GM12892 (cell line): ENCODE data around the gene SCML1.

Source experiments
- POLR2A ChIP-seq: IDR thresholded peaks from 2 replicates; pipeline ENCODE4 v1.6.1; 2011; ENCODE audit warnings: low read depth, low read length, control low read depth
- POLR2AphosphoS5 ChIP-seq: IDR thresholded peaks from 2 replicates; pipeline ENCODE4 v1.6.1; 2011; ENCODE audit warnings: low read depth, low read length, control low read depth
- TAF1 ChIP-seq: IDR thresholded peaks from 2 replicates; pipeline ENCODE4 v1.6.1; 2011; ENCODE audit warnings: low read depth, mild to moderate bottlenecking, control low read depth, low read length, borderline replicate concordance

GRCh38 chrX:17768997-17769396, 31.7 kb downstream of the SCML1 start:
- TF ChIP-seq POLR2A: no peak
- TF ChIP-seq POLR2AphosphoS5: no peak
- TF ChIP-seq TAF1: no peak
